Measurements from ENCODE around the gene CA14.

The CA14 gene

GRCh38 chr1:150224983-150225382 is 32.6 kb upstream of the CA14 start:
- Histone ChIP-seq H3K4me1 (ENCODE audit: control insufficient read depth, insufficient read depth, low read length) (no peaks in the 10 kb centered on the region), H3K9me3 (ENCODE audit: control insufficient read depth, insufficient read depth, low read depth, low read length) (no peaks in the 10 kb centered on the region), H3K4me3 (ENCODE audit: low read depth, low read length) (no peak overlapping the region), H3K27ac (ENCODE audit: extremely low read depth, low read depth, low read length) (no peak overlapping the region), H3K36me3 (ENCODE audit: control insufficient read depth in 2 of 2, insufficient read depth in 1 of 2, low read length in 2 of 2) (peaks cover 81 to 82% of the 10 kb centered on the region in 2 experiments)
- ChIA-PET CTCF (interaction anchor here (0.6 kb wide), 1 partner anchor 56 kb away, joined by 3 read pairs; no protein-coding TSS in a partner anchor), POLR2A (interaction anchor here (0.6 kb wide), 1 partner anchor 427 kb away, joined by 3 read pairs; no protein-coding TSS in a partner anchor)
- TF ChIP-seq ZNF473 (tag by site-specific recombination; IDR thresholded peaks at IDR 0.05) (no peak), ELK4 (IDR thresholded peaks at IDR 0.05; ENCODE audit: borderline replicate concordance, low read depth, low read length) (no peak), TRIM28 (IDR thresholded peaks at IDR 0.05; ENCODE audit: borderline replicate concordance, low read length) (no peak), ZBTB10 (tag by site-specific recombination; IDR thresholded peaks at IDR 0.05) (no peak), WT1 (tag by site-specific recombination; IDR thresholded peaks at IDR 0.05) (no peak), ZNF529 (tag by site-specific recombination; IDR thresholded peaks at IDR 0.05; ENCODE audit: insufficient replicate concordance) (no peak), YY2 (tag by site-specific recombination; IDR thresholded peaks at IDR 0.05) (no peak), ZNF19 (tag by site-specific recombination; IDR thresholded peaks at IDR 0.05; ENCODE audit: low read depth) (no peak), KLF16 (tag by site-specific recombination; IDR thresholded peaks at IDR 0.05) (no peak), PRDM2 (tag by site-specific recombination; IDR thresholded peaks at IDR 0.05; ENCODE audit: borderline replicate concordance) (no peak), ZNF211 (tag by site-specific recombination; IDR thresholded peaks at IDR 0.05; ENCODE audit: low read depth) (no peak), ZNF560 (tag by site-specific recombination; IDR thresholded peaks at IDR 0.05; ENCODE audit: borderline replicate concordance) (no peak), MZF1 (tag by site-specific recombination; IDR thresholded peaks at IDR 0.05; ENCODE audit: borderline replicate concordance) (no peak), ZNF24 (tag by site-specific recombination; IDR thresholded peaks at IDR 0.05) (no peak), ZNF585B (tag by site-specific recombination; IDR thresholded peaks at IDR 0.05) (no peak)
- TF ChIP-seq, protein P1, sequence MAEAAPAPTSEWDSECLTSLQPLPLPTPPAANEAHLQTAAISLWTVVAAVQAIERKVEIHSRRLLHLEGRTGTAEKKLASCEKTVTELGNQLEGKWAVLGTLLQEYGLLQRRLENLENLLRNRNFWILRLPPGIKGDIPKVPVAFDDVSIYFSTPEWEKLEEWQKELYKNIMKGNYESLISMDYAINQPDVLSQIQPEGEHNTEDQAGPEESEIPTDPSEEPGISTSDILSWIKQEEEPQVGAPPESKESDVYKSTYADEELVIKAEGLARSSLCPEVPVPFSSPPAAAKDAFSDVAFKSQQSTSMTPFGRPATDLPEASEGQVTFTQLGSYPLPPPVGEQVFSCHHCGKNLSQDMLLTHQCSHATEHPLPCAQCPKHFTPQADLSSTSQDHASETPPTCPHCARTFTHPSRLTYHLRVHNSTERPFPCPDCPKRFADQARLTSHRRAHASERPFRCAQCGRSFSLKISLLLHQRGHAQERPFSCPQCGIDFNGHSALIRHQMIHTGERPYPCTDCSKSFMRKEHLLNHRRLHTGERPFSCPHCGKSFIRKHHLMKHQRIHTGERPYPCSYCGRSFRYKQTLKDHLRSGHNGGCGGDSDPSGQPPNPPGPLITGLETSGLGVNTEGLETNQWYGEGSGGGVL (tag by site-specific recombination; IDR thresholded peaks at IDR 0.05), result no peak
- TF ChIP-seq, protein P2, sequence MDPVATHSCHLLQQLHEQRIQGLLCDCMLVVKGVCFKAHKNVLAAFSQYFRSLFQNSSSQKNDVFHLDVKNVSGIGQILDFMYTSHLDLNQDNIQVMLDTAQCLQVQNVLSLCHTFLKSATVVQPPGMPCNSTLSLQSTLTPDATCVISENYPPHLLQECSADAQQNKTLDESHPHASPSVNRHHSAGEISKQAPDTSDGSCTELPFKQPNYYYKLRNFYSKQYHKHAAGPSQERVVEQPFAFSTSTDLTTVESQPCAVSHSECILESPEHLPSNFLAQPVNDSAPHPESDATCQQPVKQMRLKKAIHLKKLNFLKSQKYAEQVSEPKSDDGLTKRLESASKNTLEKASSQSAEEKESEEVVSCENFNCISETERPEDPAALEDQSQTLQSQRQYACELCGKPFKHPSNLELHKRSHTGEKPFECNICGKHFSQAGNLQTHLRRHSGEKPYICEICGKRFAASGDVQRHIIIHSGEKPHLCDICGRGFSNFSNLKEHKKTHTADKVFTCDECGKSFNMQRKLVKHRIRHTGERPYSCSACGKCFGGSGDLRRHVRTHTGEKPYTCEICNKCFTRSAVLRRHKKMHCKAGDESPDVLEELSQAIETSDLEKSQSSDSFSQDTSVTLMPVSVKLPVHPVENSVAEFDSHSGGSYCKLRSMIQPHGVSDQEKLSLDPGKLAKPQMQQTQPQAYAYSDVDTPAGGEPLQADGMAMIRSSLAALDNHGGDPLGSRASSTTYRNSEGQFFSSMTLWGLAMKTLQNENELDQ (tag by site-specific recombination; IDR thresholded peaks at IDR 0.05; ENCODE audit: low read depth), result no peak
